ENCODE results near the gene FAM111A.

The FAM111A gene

DNA sequence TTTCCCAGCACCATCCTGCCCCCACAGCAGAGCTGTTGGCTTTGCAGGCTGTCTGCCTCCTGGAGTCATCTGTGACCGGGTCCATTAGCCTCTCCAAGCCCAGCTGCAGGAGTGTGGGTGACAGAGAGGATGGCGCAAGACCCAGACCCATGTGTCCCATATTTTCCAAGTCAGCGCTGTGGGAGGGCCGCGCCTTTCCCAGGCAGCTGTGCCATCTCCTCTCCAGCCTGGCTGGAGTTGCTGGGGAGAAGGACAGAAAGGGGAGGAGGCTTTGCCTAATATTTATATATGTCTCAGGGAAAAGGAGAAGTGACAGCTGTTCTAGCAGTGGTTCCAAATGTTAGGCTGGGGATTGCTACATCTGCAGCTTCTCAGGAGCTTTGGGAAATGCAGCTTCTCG, 44.9 kb downstream of the FAM111A start:
- no peaks in the 10 kb centered on the region for H3K9me3 ChIP-seq (ENCODE audit: insufficient read depth, low read length, severe bottlenecking)
- no peak for DNase-seq
- H3K36me3 ChIP-seq (ENCODE audit: insufficient read depth, low read length), result no peaks in the 10 kb centered on the region
- no peak overlapping the region for H3K4me3 ChIP-seq (ENCODE audit: low read depth in 1 of 2, low read length in 2 of 2)
- H3K79me2 ChIP-seq (ENCODE audit: insufficient read depth, low read length), result no peaks in the 10 kb centered on the region
- no peaks in the 10 kb centered on the region for H4K20me1 ChIP-seq (ENCODE audit: insufficient read depth, low read length)
- H3K4me2 ChIP-seq (ENCODE audit: insufficient read depth, low read length), result no peak overlapping the region
- no peaks in the 10 kb centered on the region for H3K4me1 ChIP-seq (ENCODE audit: insufficient read depth, low read length)
- H2AFZ ChIP-seq (ENCODE audit: low read depth, low read length), result no peak overlapping the region
- no peaks in the 10 kb centered on the region for H3K27me3 ChIP-seq (ENCODE audit: insufficient read depth, low read length, poor library complexity)
- no peak overlapping the region for H3K9ac ChIP-seq (ENCODE audit: low read depth, low read length)
- H3K27ac ChIP-seq (ENCODE audit: low read length), result no peak overlapping the region
- ATAC-seq (ENCODE audit: insufficient read depth, low read depth), result no peak
- no peak for TF ChIP-seq CTCF (IDR thresholded peaks at IDR 0.05; ENCODE audit: borderline replicate concordance, extremely low read depth, low read length, poor library complexity, severe bottlenecking)
- no peak for TF ChIP-seq EZH2 (IDR thresholded peaks at IDR 0.05; ENCODE audit: borderline replicate concordance, low read depth, low read length, severe bottlenecking)

DNA sequence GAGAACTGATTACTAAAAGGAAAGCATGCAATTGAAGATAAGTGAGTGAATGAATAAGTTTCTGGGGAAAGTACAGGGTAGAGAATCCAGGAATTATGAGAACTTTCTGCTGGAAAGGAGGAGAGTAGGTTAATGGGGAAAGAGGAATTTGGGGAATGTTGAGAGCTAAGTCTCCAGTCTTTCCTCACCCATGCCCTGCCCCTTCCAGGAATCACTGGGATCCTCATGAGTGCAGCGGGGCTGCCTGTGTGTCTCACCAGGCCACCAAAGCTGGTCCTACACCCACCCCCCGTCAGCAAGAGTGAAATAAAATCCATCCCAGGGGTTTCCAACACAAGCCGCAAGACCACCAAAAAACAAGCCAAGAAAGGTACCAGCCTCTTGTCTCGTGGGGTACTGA, 46.3 kb downstream of the FAM111A start:
- H3K36me3 ChIP-seq (ENCODE audit: insufficient read depth, low read length), result no peaks in the 10 kb centered on the region
- H3K27me3 ChIP-seq (ENCODE audit: insufficient read depth, low read length, poor library complexity), result no peaks in the 10 kb centered on the region
- TF ChIP-seq CTCF (IDR thresholded peaks at IDR 0.05; ENCODE audit: borderline replicate concordance, extremely low read depth, low read length, poor library complexity, severe bottlenecking) (no peak), EZH2 (IDR thresholded peaks at IDR 0.05; ENCODE audit: borderline replicate concordance, low read depth, low read length, severe bottlenecking) (no peak)
- no peak overlapping the region for H2AFZ ChIP-seq (ENCODE audit: low read depth, low read length)
- no peaks in the 10 kb centered on the region for H3K79me2 ChIP-seq (ENCODE audit: insufficient read depth, low read length)
- H3K9me3 ChIP-seq (ENCODE audit: insufficient read depth, low read length, severe bottlenecking), result no peaks in the 10 kb centered on the region
- H3K4me3 ChIP-seq (ENCODE audit: low read depth in 1 of 2, low read length in 2 of 2), result no peak overlapping the region
- H4K20me1 ChIP-seq (ENCODE audit: insufficient read depth, low read length), result no peaks in the 10 kb centered on the region
- H3K4me2 ChIP-seq (ENCODE audit: insufficient read depth, low read length), result no peak overlapping the region
- H3K27ac ChIP-seq (ENCODE audit: low read length), result no peak overlapping the region
- no peak overlapping the region for H3K9ac ChIP-seq (ENCODE audit: low read depth, low read length)
- H3K4me1 ChIP-seq (ENCODE audit: insufficient read depth, low read length), result no peaks in the 10 kb centered on the region
- DNase-seq (no peak), ATAC-seq (ENCODE audit: insufficient read depth, low read depth) (no peak)

DNA sequence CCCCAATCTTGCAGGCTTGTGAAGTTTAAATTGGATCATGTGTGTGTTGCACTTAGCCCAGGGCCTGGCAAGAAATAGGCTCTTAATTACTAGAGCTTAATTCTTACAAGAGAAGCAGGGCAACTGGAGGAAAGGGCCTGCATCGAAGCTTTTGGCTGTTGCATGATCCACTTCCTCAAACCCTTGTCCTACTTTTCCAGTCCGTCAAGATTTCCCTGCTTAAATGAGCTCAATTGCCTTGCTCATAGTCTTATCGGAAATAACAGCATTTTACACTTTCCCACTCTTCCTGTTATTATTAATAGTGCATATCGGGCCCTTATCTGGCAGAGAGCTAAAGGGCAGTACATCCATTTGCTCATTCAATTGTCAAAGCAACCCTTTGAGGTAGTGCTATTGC, 47.3 kb downstream of the FAM111A start:
- H4K20me1 ChIP-seq (ENCODE audit: insufficient read depth, low read length), result no peaks in the 10 kb centered on the region
- no peak for ATAC-seq (ENCODE audit: insufficient read depth, low read depth)
- H3K27ac ChIP-seq (ENCODE audit: low read length), result no peak overlapping the region
- H3K79me2 ChIP-seq (ENCODE audit: insufficient read depth, low read length), result no peaks in the 10 kb centered on the region
- H3K9ac ChIP-seq (ENCODE audit: low read depth, low read length), result no peak overlapping the region
- no peaks in the 10 kb centered on the region for H3K27me3 ChIP-seq (ENCODE audit: insufficient read depth, low read length, poor library complexity)
- H3K4me2 ChIP-seq (ENCODE audit: insufficient read depth, low read length), result no peak overlapping the region
- TF ChIP-seq EZH2 (IDR thresholded peaks at IDR 0.05; ENCODE audit: borderline replicate concordance, low read depth, low read length, severe bottlenecking) (no peak), CTCF (IDR thresholded peaks at IDR 0.05; ENCODE audit: borderline replicate concordance, extremely low read depth, low read length, poor library complexity, severe bottlenecking) (no peak)
- no peak for DNase-seq
- no peak overlapping the region for H2AFZ ChIP-seq (ENCODE audit: low read depth, low read length)
- H3K9me3 ChIP-seq (ENCODE audit: insufficient read depth, low read length, severe bottlenecking), result no peaks in the 10 kb centered on the region
- no peaks in the 10 kb centered on the region for H3K36me3 ChIP-seq (ENCODE audit: insufficient read depth, low read length)
- no peak overlapping the region for H3K4me3 ChIP-seq (ENCODE audit: low read depth in 1 of 2, low read length in 2 of 2)
- H3K4me1 ChIP-seq (ENCODE audit: insufficient read depth, low read length), result no peaks in the 10 kb centered on the region

DNA sequence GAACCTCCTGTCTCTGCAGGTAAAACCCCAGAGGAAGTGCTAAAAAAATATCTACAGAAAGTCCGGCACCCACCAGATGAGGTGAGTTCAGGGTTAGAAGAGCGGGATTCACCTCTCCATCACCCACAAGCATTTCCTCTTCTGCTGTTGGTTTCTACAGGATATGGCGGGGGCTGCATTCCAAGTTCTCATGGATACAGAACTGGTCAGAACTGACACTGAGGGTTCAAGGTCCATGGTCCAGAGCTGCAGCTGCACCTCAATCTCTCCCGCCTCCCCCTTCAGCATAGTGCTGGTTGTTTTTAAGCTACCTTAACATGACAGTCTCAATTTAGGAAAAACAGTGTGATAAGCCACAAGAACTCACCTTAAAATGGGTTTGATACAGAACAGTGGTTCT, 48.4 kb downstream of the FAM111A start:
- H3K27me3 ChIP-seq (ENCODE audit: insufficient read depth, low read length, poor library complexity), result no peaks in the 10 kb centered on the region
- no peaks in the 10 kb centered on the region for H3K4me1 ChIP-seq (ENCODE audit: insufficient read depth, low read length)
- H2AFZ ChIP-seq (ENCODE audit: low read depth, low read length), result no peak overlapping the region
- no peak overlapping the region for H3K4me3 ChIP-seq (ENCODE audit: low read depth in 1 of 2, low read length in 2 of 2)
- H3K79me2 ChIP-seq (ENCODE audit: insufficient read depth, low read length), result no peaks in the 10 kb centered on the region
- no peak for DNase-seq
- H4K20me1 ChIP-seq (ENCODE audit: insufficient read depth, low read length), result no peaks in the 10 kb centered on the region
- no peak overlapping the region for H3K9ac ChIP-seq (ENCODE audit: low read depth, low read length)
- no peaks in the 10 kb centered on the region for H3K9me3 ChIP-seq (ENCODE audit: insufficient read depth, low read length, severe bottlenecking)
- H3K36me3 ChIP-seq (ENCODE audit: insufficient read depth, low read length), result no peaks in the 10 kb centered on the region; the same call in 1 of the 2 replicates
- no peak for ATAC-seq (ENCODE audit: insufficient read depth, low read depth)
- no peak overlapping the region for H3K27ac ChIP-seq (ENCODE audit: low read length)
- no peak for TF ChIP-seq EZH2 (IDR thresholded peaks at IDR 0.05; ENCODE audit: borderline replicate concordance, low read depth, low read length, severe bottlenecking)
- TF ChIP-seq CTCF (IDR thresholded peaks at IDR 0.05; ENCODE audit: borderline replicate concordance, extremely low read depth, low read length, poor library complexity, severe bottlenecking), result no peak
- no peak overlapping the region for H3K4me2 ChIP-seq (ENCODE audit: insufficient read depth, low read length)

All from DND-41 (cell line).